ENCODE results near the gene STAB1. TPM values are rescaled to one million over a fixed set of nuclear protein-coding genes. Genes with fewer than 3 reads are reported as not detected.

The STAB1 gene
- total and polyA plus RNA-seq, 8 donors = 8.2 to 140 (median 50.5) TPM

DNA sequence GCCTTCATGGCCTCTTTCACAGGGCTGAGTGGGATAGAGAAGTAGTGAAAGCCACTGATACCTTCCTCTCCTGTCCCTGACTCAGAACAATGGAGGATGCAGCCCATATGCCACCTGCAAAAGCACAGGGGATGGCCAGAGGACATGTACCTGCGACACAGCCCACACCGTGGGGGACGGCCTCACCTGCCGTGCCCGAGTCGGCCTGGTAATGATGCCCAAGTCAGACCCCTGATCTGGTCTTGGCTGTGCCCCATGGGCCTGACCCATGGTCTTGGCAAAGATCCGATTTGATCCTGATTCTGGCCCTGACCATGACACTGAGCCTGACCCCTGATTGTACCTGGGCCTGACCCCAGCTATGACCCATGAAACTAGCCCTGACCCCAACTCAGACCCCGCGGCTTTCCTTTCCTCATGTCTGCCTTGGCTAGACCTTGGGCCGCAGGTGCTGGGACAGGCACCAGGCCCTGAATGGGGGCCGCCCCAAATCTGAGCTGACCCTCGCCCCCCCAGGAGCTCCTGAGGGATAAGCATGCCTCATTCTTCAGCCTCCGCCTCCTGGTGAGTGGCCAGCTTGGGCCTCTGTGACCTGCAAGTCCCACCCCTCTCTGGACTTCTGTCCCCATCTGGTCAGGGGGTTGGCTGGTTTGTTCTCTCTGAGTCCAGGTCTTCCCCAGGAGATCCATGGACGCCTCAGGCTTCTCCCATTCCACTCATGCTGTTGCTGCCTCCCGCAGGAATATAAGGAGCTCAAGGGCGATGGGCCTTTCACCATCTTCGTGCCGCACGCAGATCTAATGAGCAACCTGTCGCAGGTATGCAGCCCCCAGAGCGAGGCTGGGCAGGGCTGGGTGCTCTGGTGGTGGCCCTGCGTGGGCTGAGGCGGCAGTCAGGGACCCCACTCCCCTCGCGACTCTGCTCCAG is 22.9 kb downstream of the STAB1 start:
- no peaks in the 10 kb centered on the region for H3K36me3 ChIP-seq
- ATAC-seq (no peak), DNase-seq (peak in 1 of 6 donors; percentile 69), FAIRE-seq (no peak)
- H3K27me3 ChIP-seq = no peaks in the 10 kb centered on the region
- intact Hi-C loops (cut with DNase I) = no loop called here
- H3K9me3 ChIP-seq = no peaks in the 10 kb centered on the region
- TF ChIP-seq, protein P1, sequence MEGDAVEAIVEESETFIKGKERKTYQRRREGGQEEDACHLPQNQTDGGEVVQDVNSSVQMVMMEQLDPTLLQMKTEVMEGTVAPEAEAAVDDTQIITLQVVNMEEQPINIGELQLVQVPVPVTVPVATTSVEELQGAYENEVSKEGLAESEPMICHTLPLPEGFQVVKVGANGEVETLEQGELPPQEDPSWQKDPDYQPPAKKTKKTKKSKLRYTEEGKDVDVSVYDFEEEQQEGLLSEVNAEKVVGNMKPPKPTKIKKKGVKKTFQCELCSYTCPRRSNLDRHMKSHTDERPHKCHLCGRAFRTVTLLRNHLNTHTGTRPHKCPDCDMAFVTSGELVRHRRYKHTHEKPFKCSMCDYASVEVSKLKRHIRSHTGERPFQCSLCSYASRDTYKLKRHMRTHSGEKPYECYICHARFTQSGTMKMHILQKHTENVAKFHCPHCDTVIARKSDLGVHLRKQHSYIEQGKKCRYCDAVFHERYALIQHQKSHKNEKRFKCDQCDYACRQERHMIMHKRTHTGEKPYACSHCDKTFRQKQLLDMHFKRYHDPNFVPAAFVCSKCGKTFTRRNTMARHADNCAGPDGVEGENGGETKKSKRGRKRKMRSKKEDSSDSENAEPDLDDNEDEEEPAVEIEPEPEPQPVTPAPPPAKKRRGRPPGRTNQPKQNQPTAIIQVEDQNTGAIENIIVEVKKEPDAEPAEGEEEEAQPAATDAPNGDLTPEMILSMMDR (IDR thresholded peaks at IDR 0.05) = no peak
- H3K4me3 ChIP-seq = peak overlapping the region in 1 of 4 donors; percentile 32
- no peaks in the 10 kb centered on the region for H3K4me1 ChIP-seq
- H3K27ac ChIP-seq = no peak overlapping the region
- WGBS, 2 donors = 86 to 87% methylated on average over 25 of the region's 25 CpGs

GRCh38 chr3:52518723-52519444 is 23.7 kb downstream of the STAB1 start:
- WGBS, 2 donors = 49 to 50% methylated on average over 36 to 50 of the region's 50 CpGs
- H3K4me1 ChIP-seq = no peaks in the 10 kb centered on the region
- H3K4me3 ChIP-seq = peak overlapping the region in 1 of 4 donors; percentile 32
- peak; percentile 32 to 52 (median 38) for ATAC-seq
- no peak overlapping the region for H3K27ac ChIP-seq
- no peaks in the 10 kb centered on the region for H3K9me3 ChIP-seq
- TF ChIP-seq, protein P1 (IDR thresholded peaks at IDR 0.05) = no peak
- no peaks in the 10 kb centered on the region for H3K36me3 ChIP-seq
- FAIRE-seq = no peak
- intact Hi-C loops (cut with DNase I) = no loop called here
- no peaks in the 10 kb centered on the region for H3K27me3 ChIP-seq
- peak in 2 of 6 donors; percentile 57 to 75 for DNase-seq

DNA sequence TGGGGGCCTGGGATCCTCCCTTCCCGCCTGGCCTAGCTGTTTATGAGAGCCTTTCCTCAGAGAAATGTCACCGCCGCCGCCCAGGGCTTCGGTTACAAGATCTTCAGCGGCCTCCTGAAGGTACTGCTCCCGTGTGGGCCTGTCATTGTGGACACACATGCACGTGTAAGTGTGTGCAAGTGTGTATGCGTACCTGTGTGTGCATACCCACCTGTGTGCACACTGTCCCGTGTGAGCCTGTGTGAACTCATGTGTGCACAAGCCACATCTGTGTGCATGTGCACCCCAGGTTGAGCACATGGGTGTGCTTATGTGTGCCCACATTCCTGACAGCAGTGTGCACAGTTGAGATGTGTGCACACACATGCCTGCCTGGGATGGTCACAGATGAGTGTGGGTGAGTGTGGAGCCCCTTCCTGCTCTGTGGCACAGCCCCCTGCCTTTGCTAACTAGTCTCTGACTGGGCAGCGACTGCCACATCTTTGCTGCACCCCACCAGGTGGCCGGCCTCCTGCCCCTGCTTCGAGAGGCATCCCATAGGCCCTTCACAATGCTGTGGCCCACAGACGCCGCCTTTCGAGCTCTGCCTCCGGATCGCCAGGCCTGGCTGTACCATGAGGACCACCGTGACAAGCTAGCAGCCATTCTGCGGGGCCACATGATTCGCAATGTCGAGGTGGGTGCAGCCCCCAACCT is 24.5 kb downstream of the STAB1 start:
- 89 to 91% methylated on average over 22 of the region's 22 CpGs for WGBS, 2 donors
- FAIRE-seq (no peak), DNase-seq (no peak), ATAC-seq (no peak)
- no peak overlapping the region for H3K27ac ChIP-seq
- no peaks in the 10 kb centered on the region for H3K9me3 ChIP-seq
- no peaks in the 10 kb centered on the region for H3K4me1 ChIP-seq
- H3K4me3 ChIP-seq = no peak overlapping the region
- H3K36me3 ChIP-seq = no peaks in the 10 kb centered on the region
- TF ChIP-seq, protein P1 (IDR thresholded peaks at IDR 0.05) = no peak
- no peaks in the 10 kb centered on the region for H3K27me3 ChIP-seq
- intact Hi-C loops (cut with DNase I) = no loop called here

DNA sequence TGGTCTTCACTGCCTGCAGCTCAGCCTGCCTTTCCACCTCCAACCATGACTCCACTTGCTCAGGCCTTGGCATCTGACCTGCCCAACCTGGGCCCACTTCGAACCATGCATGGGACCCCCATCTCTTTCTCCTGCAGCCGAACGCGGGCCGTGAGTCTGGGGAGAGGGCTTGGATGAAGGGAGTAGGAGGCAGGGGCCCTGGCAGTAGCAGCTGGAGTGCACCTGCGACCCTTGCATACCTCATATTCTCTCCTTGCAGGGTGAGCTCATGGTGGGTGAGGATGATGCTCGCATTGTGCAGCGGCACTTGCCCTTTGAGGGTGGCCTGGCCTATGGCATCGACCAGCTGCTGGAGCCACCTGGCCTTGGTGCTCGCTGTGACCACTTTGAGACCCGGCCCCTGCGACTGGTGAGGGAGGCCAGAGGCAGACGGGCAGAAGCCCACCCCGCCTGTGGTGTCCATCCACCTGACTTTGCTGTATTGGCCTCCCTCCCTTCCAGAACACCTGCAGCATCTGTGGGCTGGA is 25.1 kb downstream of the STAB1 start:
- FAIRE-seq = no peak

More for the DNA sequence above, 25.1 kb downstream of the STAB1 start:
- TF ChIP-seq, protein P1 (IDR thresholded peaks at IDR 0.05) = no peak
- Histone ChIP-seq H3K4me3 (no peak overlapping the region), H3K9me3 (no peaks in the 10 kb centered on the region), H3K36me3 (no peaks in the 10 kb centered on the region), H3K27me3 (no peaks in the 10 kb centered on the region), H3K27ac (no peak overlapping the region), H3K4me1 (no peaks in the 10 kb centered on the region)
- ATAC-seq (no peak), DNase-seq (peak in 1 of 6 donors; percentile 9)
- 90 to 95% methylated on average over 14 of the region's 14 CpGs for WGBS, 2 donors
- intact Hi-C loops (cut with DNase I) = no loop called here
